Right lobe of liver (tissue), 4 donors: Measurements from ENCODE around the gene SMS.

ENCODE experiments used
- CTCF ChIP-seq, 4 donors: fragments of 200-600 bp in 3 of 4; fragments of 450-650 bp in 1 of 4; IDR thresholded peaks; one replicate each; pipeline versions ENCODE4 v1.5.1 to v1.8.0; 2016 to 2022; ENCODE audit warnings: antibody characterized with exemption in 4 of 4, mild to moderate bottlenecking in 2 of 4
- POLR2A ChIP-seq: fragments of 450-650 bp; IDR thresholded peaks from one replicate; pipeline ENCODE4 v1.6.1; 2017; ENCODE audit warnings: antibody characterized with exemption, mild to moderate bottlenecking
- donor health status: DM: no; HTN: no; CAD: no.
- donor health status: DM: no; HTN: no; CAD: no.
- donor health status: DM: no; HTN: yes; CAD: no.

- no peak for TF ChIP-seq CTCF (IDR thresholded peaks at IDR 0.05)
- no peak for TF ChIP-seq POLR2A
These were observed 14.4 kb upstream of the SMS start for GRCh38 chrX:21926116-21926515.
